ENCODE data around the gene FRMD4A.

The FRMD4A gene

DNA sequence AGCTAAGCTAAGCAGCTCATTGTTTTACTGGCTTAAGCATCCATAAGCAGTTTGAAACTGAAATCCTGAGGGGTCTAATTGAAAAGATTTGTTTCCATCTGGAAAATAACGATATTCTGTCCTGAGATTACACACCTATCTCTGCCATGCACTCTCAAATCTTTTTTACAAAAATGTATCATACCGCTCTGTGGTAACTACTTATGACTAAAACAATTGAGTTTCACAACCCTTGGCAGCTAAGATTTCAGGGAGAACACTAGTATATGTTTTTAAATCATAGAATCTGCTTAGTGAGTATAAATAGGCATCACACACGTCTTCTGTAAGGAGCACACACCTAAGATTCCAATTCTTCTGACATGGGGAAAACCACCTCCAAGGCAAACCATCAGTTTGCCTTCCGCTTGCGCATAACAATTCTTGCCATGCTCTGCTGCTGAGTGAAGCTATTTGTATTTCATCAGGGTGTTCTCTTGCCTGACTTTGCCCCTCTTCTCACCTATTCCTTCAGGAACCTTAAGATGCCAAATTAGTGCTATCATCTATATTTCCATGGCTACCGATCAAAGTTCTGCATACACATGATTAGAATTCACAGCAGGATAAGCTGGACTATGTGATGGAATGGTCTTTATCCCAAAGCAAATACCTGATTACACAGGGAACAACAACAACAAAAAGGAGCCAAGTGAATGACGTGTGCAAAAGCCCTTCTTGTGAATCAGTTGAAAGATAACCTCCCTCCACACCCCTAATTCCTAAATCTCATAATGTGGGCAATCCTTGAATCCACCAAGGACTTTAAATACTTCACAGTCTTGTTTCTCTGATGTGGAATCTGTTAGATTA lies 703.0 kb downstream of the FRMD4A start:
- H4K20me1 ChIP-seq (ENCODE audit: control insufficient read depth, insufficient read depth, low read depth, low read length): no peaks in the 10 kb centered on the region
- no peaks in the 10 kb centered on the region for H3K27me3 ChIP-seq (ENCODE audit: control insufficient read depth, low read length)
- H3K4me2 ChIP-seq (ENCODE audit: low read length): no peak overlapping the region
- H3K27ac ChIP-seq (ENCODE audit: low read depth, low read length): no peak overlapping the region
- H3F3A ChIP-seq (ENCODE audit: control insufficient read depth, insufficient read depth): no peaks in the 10 kb centered on the region
- peaks cover 12% of the 10 kb centered on the region for H3K4me1 ChIP-seq (ENCODE audit: control insufficient read depth, low read length)
- TF ChIP-seq EZH2phosphoT487 (IDR thresholded peaks at IDR 0.05; ENCODE audit: borderline replicate concordance, low read length): no peak
- TF ChIP-seq, protein P1, sequence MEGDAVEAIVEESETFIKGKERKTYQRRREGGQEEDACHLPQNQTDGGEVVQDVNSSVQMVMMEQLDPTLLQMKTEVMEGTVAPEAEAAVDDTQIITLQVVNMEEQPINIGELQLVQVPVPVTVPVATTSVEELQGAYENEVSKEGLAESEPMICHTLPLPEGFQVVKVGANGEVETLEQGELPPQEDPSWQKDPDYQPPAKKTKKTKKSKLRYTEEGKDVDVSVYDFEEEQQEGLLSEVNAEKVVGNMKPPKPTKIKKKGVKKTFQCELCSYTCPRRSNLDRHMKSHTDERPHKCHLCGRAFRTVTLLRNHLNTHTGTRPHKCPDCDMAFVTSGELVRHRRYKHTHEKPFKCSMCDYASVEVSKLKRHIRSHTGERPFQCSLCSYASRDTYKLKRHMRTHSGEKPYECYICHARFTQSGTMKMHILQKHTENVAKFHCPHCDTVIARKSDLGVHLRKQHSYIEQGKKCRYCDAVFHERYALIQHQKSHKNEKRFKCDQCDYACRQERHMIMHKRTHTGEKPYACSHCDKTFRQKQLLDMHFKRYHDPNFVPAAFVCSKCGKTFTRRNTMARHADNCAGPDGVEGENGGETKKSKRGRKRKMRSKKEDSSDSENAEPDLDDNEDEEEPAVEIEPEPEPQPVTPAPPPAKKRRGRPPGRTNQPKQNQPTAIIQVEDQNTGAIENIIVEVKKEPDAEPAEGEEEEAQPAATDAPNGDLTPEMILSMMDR (IDR thresholded peaks at IDR 0.05; ENCODE audit: low read depth, low read length, poor library complexity, severe bottlenecking): no peak
- peaks cover 8% of the 10 kb centered on the region for H3K36me3 ChIP-seq (ENCODE audit: control insufficient read depth, low read length)
- H3K9me2 ChIP-seq (replicated peaks; ENCODE audit: control insufficient read depth, low read length): no peaks in the 10 kb centered on the region
- H3K4me3 ChIP-seq (ENCODE audit: low read length): no peak overlapping the region
- H3K9me3 ChIP-seq (ENCODE audit: control insufficient read depth, insufficient read depth, low read length): no peaks in the 10 kb centered on the region
- no peaks in the 10 kb centered on the region for H3K79me2 ChIP-seq (ENCODE audit: control insufficient read depth, low read length)

DNA sequence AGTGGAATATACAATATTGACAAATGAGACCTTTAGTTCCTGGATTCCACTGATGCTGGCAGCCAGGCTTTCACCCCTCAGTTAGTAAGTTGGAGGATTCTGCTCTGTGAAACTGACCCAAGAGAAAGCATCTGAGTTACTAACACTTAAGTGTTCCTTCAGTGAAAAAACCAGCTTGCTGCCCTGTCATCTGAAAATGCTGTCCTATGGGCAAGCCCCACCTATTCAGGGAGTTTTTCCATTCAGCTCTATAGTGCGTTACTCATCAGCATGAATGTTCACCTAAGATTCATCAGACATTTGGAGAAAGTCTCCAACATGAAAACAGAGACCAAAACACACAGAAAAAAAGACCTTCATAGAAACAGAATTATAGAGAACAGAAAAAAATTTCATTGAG lies 706.1 kb downstream of the FRMD4A start:
- Histone ChIP-seq H3K27me3 (ENCODE audit: control insufficient read depth, low read length) (no peaks in the 10 kb centered on the region), H3K4me3 (ENCODE audit: low read length) (no peak overlapping the region), H3K4me2 (ENCODE audit: low read length) (no peak overlapping the region), H3K36me3 (ENCODE audit: control insufficient read depth, low read length) (no peaks in the 10 kb centered on the region), H3K79me2 (ENCODE audit: control insufficient read depth, low read length) (no peaks in the 10 kb centered on the region), H3K4me1 (ENCODE audit: control insufficient read depth, low read length) (no peaks in the 10 kb centered on the region), H3K27ac (ENCODE audit: low read depth, low read length) (no peak overlapping the region), H3K9me3 (ENCODE audit: control insufficient read depth, insufficient read depth, low read length) (no peaks in the 10 kb centered on the region), H4K20me1 (ENCODE audit: control insufficient read depth, insufficient read depth, low read depth, low read length) (no peaks in the 10 kb centered on the region), H3F3A (ENCODE audit: control insufficient read depth, insufficient read depth) (no peaks in the 10 kb centered on the region), H3K9me2 (replicated peaks; ENCODE audit: control insufficient read depth, low read length) (no peaks in the 10 kb centered on the region)
- TF ChIP-seq, protein P1 (IDR thresholded peaks at IDR 0.05; ENCODE audit: low read depth, low read length, poor library complexity, severe bottlenecking): no peak
- no peak for TF ChIP-seq EZH2phosphoT487 (IDR thresholded peaks at IDR 0.05; ENCODE audit: borderline replicate concordance, low read length)

DNA sequence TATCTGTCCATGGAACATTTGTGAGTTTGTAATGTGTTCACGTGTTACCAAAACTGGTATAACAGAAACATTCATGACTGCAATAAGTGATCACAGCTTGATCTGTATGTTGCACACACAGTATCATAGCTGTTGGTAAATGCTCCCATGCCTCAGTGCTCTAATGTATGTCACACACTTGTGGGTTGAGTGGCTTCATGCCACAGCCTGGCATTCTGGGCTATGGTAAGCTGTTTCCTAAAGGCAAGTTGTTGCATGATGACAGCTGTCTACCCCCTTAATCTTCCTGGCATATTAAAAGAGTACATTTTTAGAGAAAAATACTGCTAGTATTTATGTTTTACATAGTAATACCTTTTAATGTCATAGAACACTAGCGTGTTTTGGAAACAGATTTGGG lies 708.8 kb downstream of the FRMD4A start:
- Histone ChIP-seq H3K9me2 (replicated peaks; ENCODE audit: control insufficient read depth, low read length) (no peaks in the 10 kb centered on the region), H3K9me3 (ENCODE audit: control insufficient read depth, insufficient read depth, low read length) (no peaks in the 10 kb centered on the region), H3K36me3 (ENCODE audit: control insufficient read depth, low read length) (peaks cover 7% of the 10 kb centered on the region), H3K27ac (ENCODE audit: low read depth, low read length) (no peak overlapping the region), H3F3A (ENCODE audit: control insufficient read depth, insufficient read depth) (no peaks in the 10 kb centered on the region), H3K4me2 (ENCODE audit: low read length) (no peak overlapping the region), H4K20me1 (ENCODE audit: control insufficient read depth, insufficient read depth, low read depth, low read length) (no peaks in the 10 kb centered on the region), H3K27me3 (ENCODE audit: control insufficient read depth, low read length) (no peaks in the 10 kb centered on the region), H3K4me3 (ENCODE audit: low read length) (no peak overlapping the region), H3K4me1 (ENCODE audit: control insufficient read depth, low read length) (no peaks in the 10 kb centered on the region), H3K79me2 (ENCODE audit: control insufficient read depth, low read length) (no peaks in the 10 kb centered on the region)
- TF ChIP-seq, protein P1 (IDR thresholded peaks at IDR 0.05; ENCODE audit: low read depth, low read length, poor library complexity, severe bottlenecking): no peak
- no peak for TF ChIP-seq EZH2phosphoT487 (IDR thresholded peaks at IDR 0.05; ENCODE audit: borderline replicate concordance, low read length)
